Upper lobe of left lung (tissue), 4 donors: ENCODE results near the gene DNAH8.

ENCODE experiments used
- EP300 ChIP-seq, 4 donors: sonication (generic); formaldehyde crosslinking; IDR thresholded peaks; one replicate each; pipeline ENCODE4 v1.5.1; 2017; ENCODE audit warnings: antibody characterized with exemption in 4 of 4, control low read depth in 2 of 4
- POLR2A ChIP-seq, 4 donors: fragments of 450-650 bp; IDR thresholded peaks; one replicate each; pipeline ENCODE4 v1.5.1; 2016 to 2017; ENCODE audit warnings: antibody characterized with exemption in 4 of 4, mild to moderate bottlenecking in 2 of 4
- TF ChIP-seq, protein P1 (sequence below), 6 experiments: fragments of 450-650 bp in 4 of 6; fragments of 200-600 bp in 2 of 6; sonication (generic) in 2 of 6; IDR thresholded peaks; one replicate each; pipeline ENCODE4 v1.5.1; 2016 to 2019; ENCODE audit warnings: antibody characterized with exemption in 6 of 6

DNA sequence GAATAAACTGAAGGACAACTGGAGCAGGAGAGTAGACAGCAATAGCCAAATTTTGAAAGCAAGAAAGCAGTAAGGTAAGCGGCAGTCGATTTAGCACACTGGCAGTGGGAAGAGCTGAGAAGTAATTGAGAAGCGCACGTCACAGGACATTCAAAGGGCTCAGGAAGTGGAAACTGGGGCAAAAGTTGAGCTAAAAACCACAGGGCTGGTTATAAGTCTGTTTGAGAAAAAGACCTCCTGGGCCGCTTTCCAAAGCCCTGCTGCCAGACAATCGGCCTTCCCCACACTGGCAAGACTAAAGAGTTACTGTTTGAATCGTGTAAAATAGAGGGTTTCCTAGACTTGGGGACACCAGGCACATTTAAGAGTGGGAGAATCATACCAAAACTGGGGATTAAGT, 161.4 kb downstream of the DNAH8 start:
- TF ChIP-seq, protein P1, sequence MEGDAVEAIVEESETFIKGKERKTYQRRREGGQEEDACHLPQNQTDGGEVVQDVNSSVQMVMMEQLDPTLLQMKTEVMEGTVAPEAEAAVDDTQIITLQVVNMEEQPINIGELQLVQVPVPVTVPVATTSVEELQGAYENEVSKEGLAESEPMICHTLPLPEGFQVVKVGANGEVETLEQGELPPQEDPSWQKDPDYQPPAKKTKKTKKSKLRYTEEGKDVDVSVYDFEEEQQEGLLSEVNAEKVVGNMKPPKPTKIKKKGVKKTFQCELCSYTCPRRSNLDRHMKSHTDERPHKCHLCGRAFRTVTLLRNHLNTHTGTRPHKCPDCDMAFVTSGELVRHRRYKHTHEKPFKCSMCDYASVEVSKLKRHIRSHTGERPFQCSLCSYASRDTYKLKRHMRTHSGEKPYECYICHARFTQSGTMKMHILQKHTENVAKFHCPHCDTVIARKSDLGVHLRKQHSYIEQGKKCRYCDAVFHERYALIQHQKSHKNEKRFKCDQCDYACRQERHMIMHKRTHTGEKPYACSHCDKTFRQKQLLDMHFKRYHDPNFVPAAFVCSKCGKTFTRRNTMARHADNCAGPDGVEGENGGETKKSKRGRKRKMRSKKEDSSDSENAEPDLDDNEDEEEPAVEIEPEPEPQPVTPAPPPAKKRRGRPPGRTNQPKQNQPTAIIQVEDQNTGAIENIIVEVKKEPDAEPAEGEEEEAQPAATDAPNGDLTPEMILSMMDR (IDR thresholded peaks at IDR 0.05) = no peak
- TF ChIP-seq POLR2A (IDR thresholded peaks at IDR 0.05) = no peak
- no peak for TF ChIP-seq EP300 (IDR thresholded peaks at IDR 0.05)
